ENCODE measurements around the gene TES. TPM values are rescaled to one million over a fixed set of nuclear protein-coding genes. Genes with fewer than 3 reads are reported as not detected.

Gene TES
- total RNA-seq, 1 experiment from 2014 or later = 28.2 TPM

GRCh38 chr7:116165717-116166116 lies 44.6 kb upstream of the TES start:
- Histone ChIP-seq H3T11ph (ENCODE audit: low read length) (no peak overlapping the region), H3K4me2 (ENCODE audit: insufficient read depth, insufficient read length, low read length) (no peak overlapping the region), H3K79me1 (ENCODE audit: insufficient read depth, low read depth, low read length, poor library complexity, severe bottlenecking) (no peaks in the 10 kb centered on the region), H4K91ac (ENCODE audit: insufficient read length, low read depth, low read length) (no peak overlapping the region), H3K27ac (ENCODE audit: insufficient read length, low read depth, low read length) (no peak overlapping the region), H3K23ac (ENCODE audit: insufficient read length, low read depth, low read length) (no peak overlapping the region), H3K14ac (ENCODE audit: insufficient read depth, low read length) (no peak overlapping the region), H3K4me1 (ENCODE audit: insufficient read depth, low read length) (no peaks in the 10 kb centered on the region), H3K9me3 (ENCODE audit: control insufficient read depth, low read depth, low read length) (no peaks in the 10 kb centered on the region), H2BK20ac (ENCODE audit: low read depth, low read length, poor library complexity, severe bottlenecking) (no peak overlapping the region), H2AFZ (ENCODE audit: low read length) (no peak overlapping the region), H2BK120ac (ENCODE audit: low read depth, low read length, poor library complexity, severe bottlenecking) (no peak overlapping the region), H3K9ac (ENCODE audit: extremely low read depth, insufficient read length, low read length) (no peak overlapping the region), H3K18ac (ENCODE audit: insufficient read length, low read depth, low read length) (no peak overlapping the region), H3K4ac (ENCODE audit: low read depth, low read length) (no peak overlapping the region), H4K20me1 (ENCODE audit: control insufficient read depth, insufficient read depth, insufficient read length) (no peaks in the 10 kb centered on the region), H3K79me2 (ENCODE audit: insufficient read depth, low read length) (no peaks in the 10 kb centered on the region), H2BK5ac (ENCODE audit: insufficient read length, low read length) (no peak overlapping the region), H3K56ac (ENCODE audit: insufficient read length, low read depth, low read length) (no peak overlapping the region), H4K8ac (replicated peaks; ENCODE audit: insufficient read length, low read depth, low read length) (no peak overlapping the region), H2AK5ac (ENCODE audit: insufficient read length, low read length) (no peak overlapping the region), H4K5ac (ENCODE audit: insufficient read length, low read depth, low read length) (no peak overlapping the region), H2BK15ac (ENCODE audit: low read depth, low read length) (no peak overlapping the region), H2BK12ac (ENCODE audit: insufficient read length, low read depth, low read length) (no peak overlapping the region), H3K23me2 (ENCODE audit: insufficient read length, low read depth, low read length, poor library complexity, severe bottlenecking) (no peaks in the 10 kb centered on the region), H3K27me3 (ENCODE audit: insufficient read depth, low read length) (no peaks in the 10 kb centered on the region)
- Mint-ChIP-seq H3K4me1 (peaks cover 12 to 14% of the 10 kb centered on the region in 2 experiments), H3K27ac (no peak overlapping the region), H3K27me3 (ENCODE audit: low read depth) (no peaks in the 10 kb centered on the region; the same call in 1 of the 2 replicates), H3K4me3 (no peak overlapping the region), H3K9me3 (no peaks in the 10 kb centered on the region), H3K36me3 (ENCODE audit: insufficient read depth in 1 of 3, low read depth in 3 of 3) (no peaks in the 10 kb centered on the region)
- TF ChIP-seq, protein P1, sequence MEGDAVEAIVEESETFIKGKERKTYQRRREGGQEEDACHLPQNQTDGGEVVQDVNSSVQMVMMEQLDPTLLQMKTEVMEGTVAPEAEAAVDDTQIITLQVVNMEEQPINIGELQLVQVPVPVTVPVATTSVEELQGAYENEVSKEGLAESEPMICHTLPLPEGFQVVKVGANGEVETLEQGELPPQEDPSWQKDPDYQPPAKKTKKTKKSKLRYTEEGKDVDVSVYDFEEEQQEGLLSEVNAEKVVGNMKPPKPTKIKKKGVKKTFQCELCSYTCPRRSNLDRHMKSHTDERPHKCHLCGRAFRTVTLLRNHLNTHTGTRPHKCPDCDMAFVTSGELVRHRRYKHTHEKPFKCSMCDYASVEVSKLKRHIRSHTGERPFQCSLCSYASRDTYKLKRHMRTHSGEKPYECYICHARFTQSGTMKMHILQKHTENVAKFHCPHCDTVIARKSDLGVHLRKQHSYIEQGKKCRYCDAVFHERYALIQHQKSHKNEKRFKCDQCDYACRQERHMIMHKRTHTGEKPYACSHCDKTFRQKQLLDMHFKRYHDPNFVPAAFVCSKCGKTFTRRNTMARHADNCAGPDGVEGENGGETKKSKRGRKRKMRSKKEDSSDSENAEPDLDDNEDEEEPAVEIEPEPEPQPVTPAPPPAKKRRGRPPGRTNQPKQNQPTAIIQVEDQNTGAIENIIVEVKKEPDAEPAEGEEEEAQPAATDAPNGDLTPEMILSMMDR (conservative IDR thresholded peaks at IDR 0.05) = no peak
- no peak for DNase-seq
- WGBS (ENCODE audit: extremely low coverage, insufficient read length, low lambda C conversion rate) = no CpG with 5 or more reads among the region's 2 CpGs
